ENCODE results near the gene ATP5IF1. TPM values are rescaled to one million over a fixed set of nuclear protein-coding genes. Genes with fewer than 3 reads are reported as not detected.

Gene ATP5IF1
- 312 and 412 TPM in 2 replicates for total RNA-seq

GRCh38 chr1:28235755-28236655, at the start of gene ATP5IF1:
ATP5IF1 (plus strand) TSS chr1:28236124; CDS start chr1:28236184, 60 bp downstream.

DNA sequence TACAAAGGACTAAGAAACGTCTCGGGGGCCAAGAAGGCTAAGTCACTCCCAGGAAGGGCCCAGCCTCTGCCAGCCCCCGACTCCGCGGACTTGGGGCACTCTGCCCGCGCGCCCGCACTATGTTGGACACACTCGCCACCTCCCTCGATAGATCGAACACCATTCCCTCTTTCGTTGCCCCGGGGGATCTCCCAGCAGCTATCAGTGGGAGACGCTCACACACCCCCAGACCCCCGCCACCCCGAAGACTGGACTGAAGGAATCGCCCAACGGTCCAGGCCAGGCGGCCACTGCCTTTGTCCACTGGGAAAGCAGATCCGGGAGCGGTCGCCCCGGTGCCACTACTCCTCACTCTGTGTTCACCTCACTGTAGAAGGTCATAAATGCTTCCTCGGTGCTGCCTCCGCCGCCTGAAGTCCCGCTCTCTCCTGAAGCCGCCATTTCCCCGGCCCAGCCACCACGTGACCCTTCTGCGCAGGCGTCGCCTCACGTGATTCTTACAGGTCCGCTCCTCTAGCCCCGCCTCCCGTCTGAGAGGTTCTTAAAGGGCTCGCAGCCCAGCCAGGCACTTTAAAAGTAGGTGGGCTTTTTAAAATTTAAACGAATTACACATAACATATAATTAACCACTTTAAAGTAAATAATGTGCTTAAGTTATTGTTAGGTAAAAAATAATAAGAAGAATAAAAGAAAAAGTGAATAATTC, 3.2 kb upstream of the ATP5IF1 start, which contains the start of gene DNAJC8:
TSS of gene DNAJC8 (minus strand) at position 472 of the 706 bp plus-strand sequence. CDS start at position 441, 31 bp downstream.

GRCh38 chr1:28259252-28259933, 23.5 kb downstream of the ATP5IF1 start, which contains the start of gene SESN2:
SESN2 (plus strand) TSS chr1:28259518; CDS start chr1:28259848, 330 bp downstream.

Other genes with a start within 250 kb of the ATP5IF1 start
- 8.7 and 9.4 TPM in 2 replicates for gene EYA3, start 147.5 kb upstream of the ATP5IF1 start, total RNA-seq
- gene PTAFR, start 59.4 kb upstream of the ATP5IF1 start, total RNA-seq, result 16.7 and 28.3 TPM in 2 replicates
- 50.2 and 68.2 TPM in 2 replicates for gene DNAJC8, start 3.1 kb upstream of the ATP5IF1 start, total RNA-seq
- 24.9 and 74.0 TPM in 2 replicates for gene SESN2, start 23.4 kb downstream of the ATP5IF1 start, total RNA-seq
- gene MED18, start 92.9 kb downstream of the ATP5IF1 start, total RNA-seq, result 16.4 and 17.2 TPM in 2 replicates
- gene PHACTR4, start 133.6 kb downstream of the ATP5IF1 start, total RNA-seq, result 11.5 and 13.6 TPM in 2 replicates

Data from hair follicular keratinocyte (primary cell).